HG03439 (cell line): ENCODE measurements around the gene ABCC4.

Experiments used
- ATAC-seq: cut with Tn5 transposase; IDR thresholded peaks from one replicate; pipeline ENCODE4 v1.9.1; 2021; ENCODE audit warnings: mild to moderate bottlenecking, moderate library complexity; ENCODE audit not compliant: unreplicated experiment

ABCC4 gene

GRCh38 chr13:95020298-95020987 is 280.8 kb downstream of the ABCC4 start:
- no peak for ATAC-seq

GRCh38 chr13:95019886-95020285 is 281.4 kb downstream of the ABCC4 start:
- no peak for ATAC-seq

GRCh38 chr13:95007322-95007721 is 293.9 kb downstream of the ABCC4 start:
- no peak for ATAC-seq

- ATAC-seq = no peak
These were observed 296.0 kb downstream of the ABCC4 start for GRCh38 chr13:95005300-95005699.

GRCh38 chr13:95003019-95003813 is 298.0 kb downstream of the ABCC4 start:
- no peak for ATAC-seq

- no peak for ATAC-seq
These were observed 299.1 kb downstream of the ABCC4 start for GRCh38 chr13:95002126-95002525.

GRCh38 chr13:94999871-95000270 is 301.4 kb downstream of the ABCC4 start:
- no peak for ATAC-seq

- ATAC-seq = no peak
These were observed 304.1 kb downstream of the ABCC4 start for GRCh38 chr13:94997126-94997525.

GRCh38 chr13:94996445-94996844 is 304.8 kb downstream of the ABCC4 start:
- ATAC-seq = no peak

- ATAC-seq = no peak
These were observed 306.7 kb downstream of the ABCC4 start for GRCh38 chr13:94994506-94994905.

GRCh38 chr13:94993616-94994015 is 307.6 kb downstream of the ABCC4 start:
- no peak for ATAC-seq

GRCh38 chr13:94992036-94992960 is 309.0 kb downstream of the ABCC4 start:
- ATAC-seq = no peak

GRCh38 chr13:94988654-94989053 is 312.6 kb downstream of the ABCC4 start:
- no peak for ATAC-seq

GRCh38 chr13:94987869-94988268 is 313.4 kb downstream of the ABCC4 start:
- ATAC-seq = no peak

- ATAC-seq = no peak
These were observed 314.2 kb downstream of the ABCC4 start for GRCh38 chr13:94987081-94987480.

GRCh38 chr13:94984958-94985357 is 316.3 kb downstream of the ABCC4 start:
- ATAC-seq = no peak

- no peak for ATAC-seq
These were observed 322.7 kb downstream of the ABCC4 start for GRCh38 chr13:94978516-94978915.

GRCh38 chr13:94974015-94974951 is 327.0 kb downstream of the ABCC4 start:
- ATAC-seq = no peak

GRCh38 chr13:94972262-94972661 is 329.0 kb downstream of the ABCC4 start:
- ATAC-seq = no peak
